Neural progenitor cell (in vitro differentiated cells): ENCODE data around the gene ATP10B.

Source experiments
- EZH2 ChIP-seq: fragments of 200-600 bp; sonication (generic); IDR thresholded peaks from 2 replicates; pipeline ENCODE4 v1.6.1; 2017; ENCODE audit warnings: antibody characterized with exemption, mild to moderate bottlenecking, moderate library complexity
- TF ChIP-seq, protein P1 (sequence below): fragments of 200-600 bp; sonication (generic); IDR thresholded peaks from 2 replicates; pipeline ENCODE4 v1.5.1; 2017; ENCODE audit warnings: antibody characterized with exemption, mild to moderate bottlenecking

DNA sequence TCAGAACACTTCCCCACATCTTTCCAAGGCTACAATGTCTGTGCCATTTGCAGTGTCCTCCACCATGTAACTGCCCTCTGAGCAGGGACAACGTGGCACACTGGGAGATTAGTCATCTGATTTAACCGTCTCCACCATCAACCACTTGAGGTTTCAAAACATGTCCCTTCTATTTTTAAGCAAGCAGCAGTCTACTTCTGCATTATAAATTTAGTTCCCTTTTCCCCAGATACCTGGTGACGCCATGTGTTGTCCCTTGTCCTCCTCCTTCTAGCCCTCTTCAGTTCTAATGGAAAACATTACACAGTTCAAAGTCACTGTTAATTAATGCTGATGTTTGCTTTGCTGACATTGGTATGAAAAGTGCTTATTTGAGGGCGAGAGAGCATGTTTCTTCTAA, 52.8 kb downstream of the ATP10B start:
- no peak for TF ChIP-seq EZH2
- TF ChIP-seq, protein P1, sequence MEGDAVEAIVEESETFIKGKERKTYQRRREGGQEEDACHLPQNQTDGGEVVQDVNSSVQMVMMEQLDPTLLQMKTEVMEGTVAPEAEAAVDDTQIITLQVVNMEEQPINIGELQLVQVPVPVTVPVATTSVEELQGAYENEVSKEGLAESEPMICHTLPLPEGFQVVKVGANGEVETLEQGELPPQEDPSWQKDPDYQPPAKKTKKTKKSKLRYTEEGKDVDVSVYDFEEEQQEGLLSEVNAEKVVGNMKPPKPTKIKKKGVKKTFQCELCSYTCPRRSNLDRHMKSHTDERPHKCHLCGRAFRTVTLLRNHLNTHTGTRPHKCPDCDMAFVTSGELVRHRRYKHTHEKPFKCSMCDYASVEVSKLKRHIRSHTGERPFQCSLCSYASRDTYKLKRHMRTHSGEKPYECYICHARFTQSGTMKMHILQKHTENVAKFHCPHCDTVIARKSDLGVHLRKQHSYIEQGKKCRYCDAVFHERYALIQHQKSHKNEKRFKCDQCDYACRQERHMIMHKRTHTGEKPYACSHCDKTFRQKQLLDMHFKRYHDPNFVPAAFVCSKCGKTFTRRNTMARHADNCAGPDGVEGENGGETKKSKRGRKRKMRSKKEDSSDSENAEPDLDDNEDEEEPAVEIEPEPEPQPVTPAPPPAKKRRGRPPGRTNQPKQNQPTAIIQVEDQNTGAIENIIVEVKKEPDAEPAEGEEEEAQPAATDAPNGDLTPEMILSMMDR: no peak
